Hindlimb muscle (tissue), 1 donor: ENCODE data around the gene IFNK. TPM values are rescaled to one million over a fixed set of nuclear protein-coding genes. Genes with fewer than 3 reads are reported as not detected.

ENCODE experiments used
- DNase-seq: peaks from one replicate; pipeline ENCODE4 v3.0.0-alpha.2; 2013
- polyA plus RNA-seq: library from polyadenylated mRNA; unstranded; fragments of 120-200 nt; gene quantifications from one replicate; pipeline ENCODE4 v1.2.1, GENCODE V29; 2013; ENCODE audit not compliant: insufficient read length

IFNK gene
- polyA plus RNA-seq, 1 donor = not detected

DNA sequence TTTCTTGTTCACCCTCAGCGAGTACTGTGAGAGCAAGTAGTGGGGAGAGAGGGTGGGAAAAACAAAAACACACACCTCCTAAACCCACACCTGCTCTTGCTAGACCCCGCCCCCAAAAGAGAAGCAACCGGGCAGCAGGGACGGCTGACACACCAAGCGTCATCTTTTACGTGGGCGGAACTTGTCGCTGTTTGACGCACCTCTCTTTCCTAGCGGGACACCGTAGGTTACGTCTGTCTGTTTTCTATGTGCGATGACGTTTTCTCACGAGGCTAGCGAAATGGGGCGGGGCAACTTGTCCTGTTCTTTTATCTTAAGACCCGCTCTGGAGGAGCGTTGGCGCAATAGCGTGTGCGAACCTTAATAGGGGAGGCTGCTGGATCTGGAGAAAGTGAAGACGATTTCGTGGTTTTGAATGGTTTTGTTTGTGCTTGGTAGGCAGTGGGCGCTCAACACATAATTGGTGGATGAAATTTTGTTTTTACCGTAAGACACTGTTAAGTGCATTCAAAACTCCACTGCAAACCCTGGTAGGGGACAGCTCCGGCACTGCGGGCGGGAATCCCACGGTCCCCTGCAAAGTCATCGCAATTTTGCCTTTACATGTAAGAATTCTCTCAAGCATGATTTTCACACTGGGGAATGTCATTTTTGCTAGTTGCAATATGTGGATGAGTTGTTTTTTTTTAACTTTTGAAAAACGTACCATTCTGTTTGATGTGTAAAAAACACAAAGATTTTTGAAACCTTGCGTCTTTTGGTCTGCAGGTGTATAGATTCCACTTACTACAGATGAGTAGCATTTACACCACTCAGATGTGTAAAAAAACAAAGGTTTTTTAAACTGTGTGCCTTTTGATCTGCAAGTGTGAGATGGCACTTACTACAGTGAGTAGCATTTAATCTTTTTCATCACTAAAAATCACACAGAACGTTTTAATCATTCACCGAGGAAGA, 49.8 kb downstream of the IFNK start:
- peak; percentile 96 for DNase-seq

Other genes with a start within 250 kb of the IFNK start
- not detected for gene EQTN, start 227.1 kb upstream of the IFNK start, polyA plus RNA-seq
- 1.5 TPM for gene MOB3B, start 5.5 kb downstream of the IFNK start, polyA plus RNA-seq
- gene C9orf72, start 49.2 kb downstream of the IFNK start, polyA plus RNA-seq = 17.7 TPM